ENCODE measurements around the gene ZNF576. TPM values are rescaled to one million over a fixed set of nuclear protein-coding genes. Genes with fewer than 3 reads are reported as not detected.
"Not testable (repeated sequence)": the region's sequence is repeated elsewhere in the genome, so short reads cannot be mapped to it uniquely, and the experiment has no call there.

ZNF576 gene
- total RNA-seq, 1 donor from 2014 or later, result 6.8 TPM

GRCh38 chr19:43574424-43575155, 21.8 kb upstream of the ZNF576 start:
- peaks cover 0 to 9% (median 0%) of the 10 kb centered on the region in 3 donors for H3K36me3 ChIP-seq (ENCODE audit: control insufficient read depth in 3 of 3, insufficient read depth in 3 of 3, low read length in 3 of 3)
- no peaks in the 10 kb centered on the region for H3K27me3 ChIP-seq (ENCODE audit: control insufficient read depth in 3 of 3, insufficient read depth in 3 of 3, low read length in 3 of 3)
- H3K4me3 ChIP-seq (ENCODE audit: low read length in 3 of 3), result peak overlapping the region; percentile 98 to 99 (median 99)
- peak overlapping the region; percentile 84 for H3K27ac ChIP-seq (ENCODE audit: low read depth, low read length)
- peaks cover 15 to 18% (median 15%) of the 10 kb centered on the region in 3 donors for H3K4me1 ChIP-seq (ENCODE audit: control insufficient read depth in 3 of 3, insufficient read depth in 3 of 3, low read length in 3 of 3)
- H3K9ac ChIP-seq (ENCODE audit: low read depth in 1 of 3, low read length in 3 of 3), result peak overlapping the region; percentile 97 to 99 (median 98)
- H3K9me3 ChIP-seq (ENCODE audit: control insufficient read depth in 3 of 3, low read length in 3 of 3), result no peaks in the 10 kb centered on the region

- H3K9ac ChIP-seq (ENCODE audit: low read depth in 1 of 3, low read length in 3 of 3), result peak within 1 kb of the TSS; percentile 97 to 99 (median 98)
- no peaks in the 10 kb centered on the region for H3K9me3 ChIP-seq (ENCODE audit: control insufficient read depth in 3 of 3, low read length in 3 of 3)
- peaks cover 0 to 9% (median 0%) of the 10 kb centered on the region in 3 donors for H3K36me3 ChIP-seq (ENCODE audit: control insufficient read depth in 3 of 3, insufficient read depth in 3 of 3, low read length in 3 of 3)
- H3K27ac ChIP-seq (ENCODE audit: low read depth, low read length), result peak within 1 kb of the TSS; percentile 84
- H3K4me3 ChIP-seq (ENCODE audit: low read length in 3 of 3), result peak within 1 kb of the TSS; percentile 98 to 99 (median 99)
- no peaks in the 10 kb centered on the region for H3K27me3 ChIP-seq (ENCODE audit: control insufficient read depth in 3 of 3, insufficient read depth in 3 of 3, low read length in 3 of 3)
- peaks cover 15 to 18% (median 18%) of the 10 kb centered on the region in 3 donors for H3K4me1 ChIP-seq (ENCODE audit: control insufficient read depth in 3 of 3, insufficient read depth in 3 of 3, low read length in 3 of 3)
These were observed 21.0 kb upstream of the ZNF576 start, which contains the start of the genes PINLYP and XRCC1 for GRCh38 chr19:43575156-43575950. TSS of gene PINLYP (plus strand) at chr19:43575801. CDS start at chr19:43577192, 1,391 bp downstream. TSS of gene XRCC1 (minus strand) at chr19:43575527. CDS start at chr19:43575458, 69 bp downstream.

GRCh38 chr19:43575955-43576878, 20.2 kb upstream of the ZNF576 start:
- no peaks in the 10 kb centered on the region for H3K9me3 ChIP-seq (ENCODE audit: control insufficient read depth in 3 of 3, low read length in 3 of 3)
- H3K27ac ChIP-seq (ENCODE audit: low read depth, low read length), result no peak overlapping the region
- peaks cover 0 to 9% (median 0%) of the 10 kb centered on the region in 3 donors for H3K36me3 ChIP-seq (ENCODE audit: control insufficient read depth in 3 of 3, insufficient read depth in 3 of 3, low read length in 3 of 3)
- H3K9ac ChIP-seq (ENCODE audit: low read depth in 1 of 3, low read length in 3 of 3), result peak overlapping the region; percentile 19 to 25 (median 20)
- no peaks in the 10 kb centered on the region for H3K27me3 ChIP-seq (ENCODE audit: control insufficient read depth in 3 of 3, insufficient read depth in 3 of 3, low read length in 3 of 3)
- peak overlapping the region; percentile 62 to 99 (median 98) for H3K4me3 ChIP-seq (ENCODE audit: low read length in 3 of 3)
- H3K4me1 ChIP-seq (ENCODE audit: control insufficient read depth in 3 of 3, insufficient read depth in 3 of 3, low read length in 3 of 3), result peaks cover 18 to 22% (median 21%) of the 10 kb centered on the region in 3 donors

GRCh38 chr19:43578787-43579186, 17.6 kb upstream of the ZNF576 start:
- peaks cover 0 to under 1% (median 0%) of the 10 kb centered on the region in 3 donors for H3K36me3 ChIP-seq (ENCODE audit: control insufficient read depth in 3 of 3, insufficient read depth in 3 of 3, low read length in 3 of 3)
- no peak overlapping the region for H3K9ac ChIP-seq (ENCODE audit: low read depth in 1 of 3, low read length in 3 of 3)
- peaks cover 19 to 25% (median 21%) of the 10 kb centered on the region in 3 donors for H3K4me1 ChIP-seq (ENCODE audit: control insufficient read depth in 3 of 3, insufficient read depth in 3 of 3, low read length in 3 of 3)
- no peaks in the 10 kb centered on the region for H3K9me3 ChIP-seq (ENCODE audit: control insufficient read depth in 3 of 3, low read length in 3 of 3)
- no peaks in the 10 kb centered on the region for H3K27me3 ChIP-seq (ENCODE audit: control insufficient read depth in 3 of 3, insufficient read depth in 3 of 3, low read length in 3 of 3)
- H3K27ac ChIP-seq (ENCODE audit: low read depth, low read length), result no peak overlapping the region
- H3K4me3 ChIP-seq (ENCODE audit: low read length in 3 of 3), result no peak overlapping the region

- H3K36me3 ChIP-seq (ENCODE audit: control insufficient read depth in 3 of 3, insufficient read depth in 3 of 3, low read length in 3 of 3), result peaks cover under 1 to 5% (median 4%) of the 10 kb centered on the region in 3 donors
- no peaks in the 10 kb centered on the region for H3K9me3 ChIP-seq (ENCODE audit: control insufficient read depth in 3 of 3, low read length in 3 of 3)
- H3K27me3 ChIP-seq (ENCODE audit: control insufficient read depth in 3 of 3, insufficient read depth in 3 of 3, low read length in 3 of 3), result no peaks in the 10 kb centered on the region
- no peak overlapping the region for H3K27ac ChIP-seq (ENCODE audit: low read depth, low read length)
- peak overlapping the region in 2 of 3 donors; percentile 32 to 33 for H3K9ac ChIP-seq (ENCODE audit: low read depth in 1 of 3, low read length in 3 of 3)
- H3K4me3 ChIP-seq (ENCODE audit: low read length in 3 of 3), result peak overlapping the region in 2 of 3 donors; percentile 66 to 68
- H3K4me1 ChIP-seq (ENCODE audit: control insufficient read depth in 3 of 3, insufficient read depth in 3 of 3, low read length in 3 of 3), result peaks cover 4 to 10% (median 7%) of the 10 kb centered on the region in 3 donors
These were observed 14.9 kb upstream of the ZNF576 start for GRCh38 chr19:43581467-43581866.

GRCh38 chr19:43582495-43582894, 13.9 kb upstream of the ZNF576 start:
- no peak overlapping the region for H3K4me3 ChIP-seq (ENCODE audit: low read length in 3 of 3)
- no peaks in the 10 kb centered on the region for H3K9me3 ChIP-seq (ENCODE audit: control insufficient read depth in 3 of 3, low read length in 3 of 3)
- peaks cover 4 to 10% (median 6%) of the 10 kb centered on the region in 3 donors for H3K36me3 ChIP-seq (ENCODE audit: control insufficient read depth in 3 of 3, insufficient read depth in 3 of 3, low read length in 3 of 3)
- no peak overlapping the region for H3K9ac ChIP-seq (ENCODE audit: low read depth in 1 of 3, low read length in 3 of 3)
- no peaks in the 10 kb centered on the region for H3K27me3 ChIP-seq (ENCODE audit: control insufficient read depth in 3 of 3, insufficient read depth in 3 of 3, low read length in 3 of 3)
- no peak overlapping the region for H3K27ac ChIP-seq (ENCODE audit: low read depth, low read length)
- peaks cover 4 to 10% (median 5%) of the 10 kb centered on the region in 3 donors for H3K4me1 ChIP-seq (ENCODE audit: control insufficient read depth in 3 of 3, insufficient read depth in 3 of 3, low read length in 3 of 3)

GRCh38 chr19:43584484-43584883, 11.9 kb upstream of the ZNF576 start:
- Histone ChIP-seq H3K4me3 (ENCODE audit: low read length in 3 of 3) (no peak overlapping the region), H3K27ac (ENCODE audit: low read depth, low read length) (no peak overlapping the region), H3K36me3 (ENCODE audit: control insufficient read depth in 3 of 3, insufficient read depth in 3 of 3, low read length in 3 of 3) (peaks cover 6 to 12% (median 8%) of the 10 kb centered on the region in 3 donors), H3K9me3 (ENCODE audit: control insufficient read depth in 3 of 3, low read length in 3 of 3) (no peaks in the 10 kb centered on the region), H3K27me3 (ENCODE audit: control insufficient read depth in 3 of 3, insufficient read depth in 3 of 3, low read length in 3 of 3) (no peaks in the 10 kb centered on the region), H3K9ac (ENCODE audit: low read depth in 1 of 3, low read length in 3 of 3) (no peak overlapping the region), H3K4me1 (ENCODE audit: control insufficient read depth in 3 of 3, insufficient read depth in 3 of 3, low read length in 3 of 3) (peaks cover 4 to 10% (median 5%) of the 10 kb centered on the region in 3 donors)

- Histone ChIP-seq H3K4me3 (ENCODE audit: low read length in 3 of 3) (no peak overlapping the region), H3K4me1 (ENCODE audit: control insufficient read depth in 3 of 3, insufficient read depth in 3 of 3, low read length in 3 of 3) (peaks cover 0 to 2% (median 0%) of the 10 kb centered on the region in 3 donors), H3K9ac (ENCODE audit: low read depth in 1 of 3, low read length in 3 of 3) (no peak overlapping the region), H3K36me3 (ENCODE audit: control insufficient read depth in 3 of 3, insufficient read depth in 3 of 3, low read length in 3 of 3) (peaks cover 10 to 20% (median 18%) of the 10 kb centered on the region in 3 donors), H3K27ac (ENCODE audit: low read depth, low read length) (no peak overlapping the region), H3K9me3 (ENCODE audit: control insufficient read depth in 3 of 3, low read length in 3 of 3) (no peaks in the 10 kb centered on the region), H3K27me3 (ENCODE audit: control insufficient read depth in 3 of 3, insufficient read depth in 3 of 3, low read length in 3 of 3) (no peaks in the 10 kb centered on the region)
These were observed 10.0 kb upstream of the ZNF576 start for GRCh38 chr19:43586346-43586745.

GRCh38 chr19:43587029-43587428, 9.4 kb upstream of the ZNF576 start:
- H3K4me1 ChIP-seq (ENCODE audit: control insufficient read depth in 3 of 3, insufficient read depth in 3 of 3, low read length in 3 of 3); H3K9ac ChIP-seq (ENCODE audit: low read depth in 1 of 3, low read length in 3 of 3); H3K9me3 ChIP-seq (ENCODE audit: control insufficient read depth in 3 of 3, low read length in 3 of 3); H3K27ac ChIP-seq (ENCODE audit: low read depth, low read length); H3K27me3 ChIP-seq (ENCODE audit: control insufficient read depth in 3 of 3, insufficient read depth in 3 of 3, low read length in 3 of 3); H3K4me3 ChIP-seq (ENCODE audit: low read length in 3 of 3): not testable (repeated sequence)
- H3K36me3 ChIP-seq (ENCODE audit: control insufficient read depth in 3 of 3, insufficient read depth in 3 of 3, low read length in 3 of 3), result peaks cover 13 to 22% (median 18%) of the 10 kb centered on the region in 3 donors
